WTC11 (cell line): ENCODE results near the gene MAP6. TPM values are rescaled to one million over a fixed set of nuclear protein-coding genes. Genes with fewer than 3 reads are reported as not detected.

ENCODE experiments used
- ATAC-seq: fragments of 200-7000 bp; cut with Tn5 transposase; 2 replicates; pipeline ENCODE4 v1.10.0; 2021; ENCODE audit warnings: mild to moderate bottlenecking, moderate library complexity
- CTCF ChIA-PET: fragments of 300-600 bp; sonication (Branson Sonifier 250); formaldehyde crosslinking; loops from one replicate; lab custom pipeline; 2021; ENCODE audit warnings: antibody characterized with exemption; lab: Charles Lee
- POLR2A ChIA-PET: fragments of 350-600 bp; sonication (Branson Sonifier 250); formaldehyde crosslinking; loops from one replicate; lab custom pipeline; 2021; ENCODE audit warnings: antibody characterized with exemption; lab: Charles Lee
- DNase-seq: peaks from one replicate; pipeline ENCODE4 v3.0.0; 2021; ENCODE audit warnings: low spot score
- H3K27ac Mint-ChIP-seq: 2 replicates; pipeline ENCODE4 v1.8.0; 2021; ENCODE audit warnings: mixed read lengths
- H3K27me3 Mint-ChIP-seq: 2 replicates; pipeline ENCODE4 v1.8.0; 2021; ENCODE audit warnings: low read depth, mild to moderate bottlenecking, moderate library complexity, mixed read lengths
- H3K36me3 Mint-ChIP-seq: 2 replicates; pipeline ENCODE4 v1.8.0; 2021; ENCODE audit warnings: mixed read lengths
- H3K4me1 Mint-ChIP-seq: 2 replicates; pipeline ENCODE4 v1.8.0; 2022; ENCODE audit warnings: mixed read lengths
- H3K4me3 Mint-ChIP-seq: 2 replicates; pipeline ENCODE4 v1.8.0; 2021; ENCODE audit warnings: mild to moderate bottlenecking, moderate library complexity, mixed read lengths
- H3K9me3 Mint-ChIP-seq: 2 replicates; pipeline ENCODE4 v1.8.0; 2021; ENCODE audit warnings: mixed read lengths
- AR ChIP-seq: fragments of 250-450 bp; sonication (Bioruptor Pico); IDR thresholded peaks from 2 replicates; pipeline ENCODE4 v1.9.0; 2021; ENCODE audit warnings: mild to moderate bottlenecking
- ERG ChIP-seq: fragments of 250-450 bp; sonication (Bioruptor Pico); IDR thresholded peaks from 2 replicates; pipeline ENCODE4 v1.8.0; 2021; ENCODE audit warnings: mild to moderate bottlenecking
- IRF2 ChIP-seq: sonication (generic); formaldehyde crosslinking; IDR thresholded peaks from 2 replicates; pipeline ENCODE4 v1.8.0; 2022; ENCODE audit warnings: low read depth, missing genetic modification reagents, borderline replicate concordance
- OVOL2 ChIP-seq: fragments of 250-450 bp; sonication (Bioruptor Pico); IDR thresholded peaks from 2 replicates; pipeline ENCODE4 v1.9.0; 2021; ENCODE audit warnings: mild to moderate bottlenecking, borderline replicate concordance
- ZNF281 ChIP-seq: sonication (generic); formaldehyde crosslinking; IDR thresholded peaks from 2 replicates; pipeline ENCODE4 v1.8.0; 2023; ENCODE audit warnings: mild to moderate bottlenecking, missing genetic modification reagents
- total RNA-seq: library from RNA; stranded (reverse); gene quantifications from 3 replicates; pipeline ENCODE4 v1.2.3, GENCODE V29; 2021
- TF ChIP-seq, protein P1 (sequence below): sonication (generic); formaldehyde crosslinking; IDR thresholded peaks from 2 replicates; pipeline ENCODE4 v1.8.0; 2023; ENCODE audit warnings: missing genetic modification reagents, mild to moderate bottlenecking, borderline replicate concordance
- TF ChIP-seq, protein P2 (sequence below): sonication (generic); formaldehyde crosslinking; IDR thresholded peaks from 2 replicates; pipeline ENCODE4 v1.8.0; 2023; ENCODE audit warnings: missing genetic modification reagents
- TF ChIP-seq, protein P3 (sequence below): sonication (generic); formaldehyde crosslinking; IDR thresholded peaks from 2 replicates; pipeline ENCODE4 v1.8.1; 2022; ENCODE audit warnings: low read depth, mild to moderate bottlenecking, moderate library complexity, missing genetic modification reagents, borderline replicate concordance
- TF ChIP-seq, protein P4 (sequence below): fragments of 250-450 bp; sonication (Bioruptor Pico); IDR thresholded peaks from 2 replicates; pipeline ENCODE4 v2.1.2; 2022; ENCODE audit warnings: mild to moderate bottlenecking, moderate library complexity

The MAP6 gene
- total RNA-seq, 1 experiment from 2014 or later, result 0.90 TPM

GRCh38 chr11:75716659-75717058, 47.8 kb upstream of the MAP6 start (continued):
- TF ChIP-seq, protein P1, sequence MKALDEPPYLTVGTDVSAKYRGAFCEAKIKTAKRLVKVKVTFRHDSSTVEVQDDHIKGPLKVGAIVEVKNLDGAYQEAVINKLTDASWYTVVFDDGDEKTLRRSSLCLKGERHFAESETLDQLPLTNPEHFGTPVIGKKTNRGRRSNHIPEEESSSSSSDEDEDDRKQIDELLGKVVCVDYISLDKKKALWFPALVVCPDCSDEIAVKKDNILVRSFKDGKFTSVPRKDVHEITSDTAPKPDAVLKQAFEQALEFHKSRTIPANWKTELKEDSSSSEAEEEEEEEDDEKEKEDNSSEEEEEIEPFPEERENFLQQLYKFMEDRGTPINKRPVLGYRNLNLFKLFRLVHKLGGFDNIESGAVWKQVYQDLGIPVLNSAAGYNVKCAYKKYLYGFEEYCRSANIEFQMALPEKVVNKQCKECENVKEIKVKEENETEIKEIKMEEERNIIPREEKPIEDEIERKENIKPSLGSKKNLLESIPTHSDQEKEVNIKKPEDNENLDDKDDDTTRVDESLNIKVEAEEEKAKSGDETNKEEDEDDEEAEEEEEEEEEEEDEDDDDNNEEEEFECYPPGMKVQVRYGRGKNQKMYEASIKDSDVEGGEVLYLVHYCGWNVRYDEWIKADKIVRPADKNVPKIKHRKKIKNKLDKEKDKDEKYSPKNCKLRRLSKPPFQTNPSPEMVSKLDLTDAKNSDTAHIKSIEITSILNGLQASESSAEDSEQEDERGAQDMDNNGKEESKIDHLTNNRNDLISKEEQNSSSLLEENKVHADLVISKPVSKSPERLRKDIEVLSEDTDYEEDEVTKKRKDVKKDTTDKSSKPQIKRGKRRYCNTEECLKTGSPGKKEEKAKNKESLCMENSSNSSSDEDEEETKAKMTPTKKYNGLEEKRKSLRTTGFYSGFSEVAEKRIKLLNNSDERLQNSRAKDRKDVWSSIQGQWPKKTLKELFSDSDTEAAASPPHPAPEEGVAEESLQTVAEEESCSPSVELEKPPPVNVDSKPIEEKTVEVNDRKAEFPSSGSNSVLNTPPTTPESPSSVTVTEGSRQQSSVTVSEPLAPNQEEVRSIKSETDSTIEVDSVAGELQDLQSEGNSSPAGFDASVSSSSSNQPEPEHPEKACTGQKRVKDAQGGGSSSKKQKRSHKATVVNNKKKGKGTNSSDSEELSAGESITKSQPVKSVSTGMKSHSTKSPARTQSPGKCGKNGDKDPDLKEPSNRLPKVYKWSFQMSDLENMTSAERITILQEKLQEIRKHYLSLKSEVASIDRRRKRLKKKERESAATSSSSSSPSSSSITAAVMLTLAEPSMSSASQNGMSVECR (CRISPR knock-in tag), result no peak
- TF ChIP-seq, protein P2, sequence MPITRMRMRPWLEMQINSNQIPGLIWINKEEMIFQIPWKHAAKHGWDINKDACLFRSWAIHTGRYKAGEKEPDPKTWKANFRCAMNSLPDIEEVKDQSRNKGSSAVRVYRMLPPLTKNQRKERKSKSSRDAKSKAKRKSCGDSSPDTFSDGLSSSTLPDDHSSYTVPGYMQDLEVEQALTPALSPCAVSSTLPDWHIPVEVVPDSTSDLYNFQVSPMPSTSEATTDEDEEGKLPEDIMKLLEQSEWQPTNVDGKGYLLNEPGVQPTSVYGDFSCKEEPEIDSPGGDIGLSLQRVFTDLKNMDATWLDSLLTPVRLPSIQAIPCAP (CRISPR knock-in tag), result no peak
- TF ChIP-seq OVOL2 (CRISPR knock-in tag) (no peak), IRF2 (CRISPR knock-in tag) (no peak)
- TF ChIP-seq, protein P3, sequence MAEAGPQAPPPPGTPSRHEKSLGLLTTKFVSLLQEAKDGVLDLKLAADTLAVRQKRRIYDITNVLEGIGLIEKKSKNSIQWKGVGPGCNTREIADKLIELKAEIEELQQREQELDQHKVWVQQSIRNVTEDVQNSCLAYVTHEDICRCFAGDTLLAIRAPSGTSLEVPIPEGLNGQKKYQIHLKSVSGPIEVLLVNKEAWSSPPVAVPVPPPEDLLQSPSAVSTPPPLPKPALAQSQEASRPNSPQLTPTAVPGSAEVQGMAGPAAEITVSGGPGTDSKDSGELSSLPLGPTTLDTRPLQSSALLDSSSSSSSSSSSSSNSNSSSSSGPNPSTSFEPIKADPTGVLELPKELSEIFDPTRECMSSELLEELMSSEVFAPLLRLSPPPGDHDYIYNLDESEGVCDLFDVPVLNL (CRISPR knock-in tag), result no peak

DNA sequence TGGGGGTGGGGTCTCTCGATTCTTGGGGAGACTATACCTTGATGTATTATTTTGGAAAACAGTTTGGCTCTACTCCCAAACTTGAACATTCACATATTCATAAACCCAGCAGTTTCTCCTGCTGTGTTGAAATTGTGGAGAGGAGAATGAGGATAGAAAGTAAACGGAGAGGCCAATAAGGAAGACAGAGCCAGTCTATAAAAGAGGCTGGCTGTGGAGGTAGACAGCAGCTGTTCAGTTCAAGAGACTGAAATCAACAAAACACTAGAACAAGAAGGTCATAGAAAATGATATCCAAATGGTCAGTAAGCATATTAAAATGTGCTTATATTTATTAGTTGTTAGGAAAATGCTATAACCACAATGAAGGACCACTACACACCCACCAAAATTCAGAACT, 46.9 kb upstream of the MAP6 start:
- POLR2A ChIA-PET, result no interaction called here
- TF ChIP-seq, protein P4, sequence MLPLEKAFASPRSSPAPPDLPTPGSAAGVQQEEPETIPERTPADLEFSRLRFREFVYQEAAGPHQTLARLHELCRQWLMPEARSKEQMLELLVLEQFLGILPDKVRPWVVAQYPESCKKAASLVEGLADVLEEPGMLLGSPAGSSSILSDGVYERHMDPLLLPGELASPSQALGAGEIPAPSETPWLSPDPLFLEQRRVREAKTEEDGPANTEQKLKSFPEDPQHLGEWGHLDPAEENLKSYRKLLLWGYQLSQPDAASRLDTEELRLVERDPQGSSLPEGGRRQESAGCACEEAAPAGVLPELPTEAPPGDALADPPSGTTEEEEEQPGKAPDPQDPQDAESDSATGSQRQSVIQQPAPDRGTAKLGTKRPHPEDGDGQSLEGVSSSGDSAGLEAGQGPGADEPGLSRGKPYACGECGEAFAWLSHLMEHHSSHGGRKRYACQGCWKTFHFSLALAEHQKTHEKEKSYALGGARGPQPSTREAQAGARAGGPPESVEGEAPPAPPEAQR (CRISPR knock-in tag), result no peak
- no peak for TF ChIP-seq ZNF281 (CRISPR knock-in tag)
- TF ChIP-seq ERG (CRISPR knock-in tag), result no peak
- CTCF ChIA-PET, result interaction anchor here (1.6 to 1.9 kb wide), 2 partner anchors 9 to 10 kb away, joined by 8 to 9 read pairs; no protein-coding TSS in a partner anchor
- Mint-ChIP-seq H3K27me3 (peaks cover 56% of the 10 kb centered on the region), H3K9me3 (0 out of 2 replicates have a peak, but pooled peaks cover 4% of the 10 kb centered on the region), H3K36me3 (no peaks in the 10 kb centered on the region), H3K27ac (no peak overlapping the region), H3K4me1 (peaks cover 11% of the 10 kb centered on the region), H3K4me3 (no peak overlapping the region)
- no peak for ATAC-seq
- DNase-seq, result no peak

- TF ChIP-seq AR (CRISPR knock-in tag), result no peak
- peaks cover 7% of the 10 kb centered on the region; the same call in 1 of the 2 replicates for H3K9me3 Mint-ChIP-seq
- peaks cover 11% of the 10 kb centered on the region for H3K4me1 Mint-ChIP-seq
- peaks cover 55% of the 10 kb centered on the region for H3K27me3 Mint-ChIP-seq
- ChIA-PET POLR2A (no interaction called here), CTCF (interaction anchor here (0.7 to 1.6 kb wide), 3 partner anchors 8 to 116 kb away, joined by 3 to 9 read pairs (median 7); no protein-coding TSS in a partner anchor)
- DNase-seq (no peak), ATAC-seq (no peak)
- H3K27ac Mint-ChIP-seq, result no peak overlapping the region
- no peaks in the 10 kb centered on the region; the same call in 1 of the 2 replicates for H3K36me3 Mint-ChIP-seq
- H3K4me3 Mint-ChIP-seq, result no peak overlapping the region
Observed at GRCh38 chr11:75714211-75714610, 45.4 kb upstream of the MAP6 start.
